ENCODE measurements around the gene FGD3. TPM values are rescaled to one million over a fixed set of nuclear protein-coding genes. Genes with fewer than 3 reads are reported as not detected.

FGD3 gene
- total and polyA plus RNA-seq, 4 donors: 1.6 to 6.2 (median 3.6) TPM

GRCh38 chr9:93052791-93053540 lies 105.6 kb downstream of the FGD3 start (continued):
- no peak for TF ChIP-seq GABPA (IDR thresholded peaks at IDR 0.05 in 1 of 2, conservative IDR thresholded peaks at IDR 0.05 in 1 of 2)

GRCh38 chr9:93053781-93054331 lies 106.5 kb downstream of the FGD3 start:
- Histone ChIP-seq H3K36me3 (ENCODE audit: control insufficient read depth in 4 of 4, insufficient read depth in 3 of 4, low read depth in 1 of 4, low read length in 3 of 4) (no peaks in the 10 kb centered on the region), H3K27ac (ENCODE audit: low read depth in 1 of 2, low read length in 2 of 2) (no peak overlapping the region), H3K9ac (ENCODE audit: low read depth in 1 of 2, low read length in 2 of 2) (no peak overlapping the region), H3K4me3 (ENCODE audit: low read depth in 1 of 3, low read length in 3 of 3) (no peak overlapping the region), H3K27me3 (ENCODE audit: control insufficient read depth in 4 of 4, insufficient read depth in 4 of 4, low read length in 3 of 4) (no peaks in the 10 kb centered on the region), H3K9me3 (ENCODE audit: control insufficient read depth in 4 of 4, low read length in 3 of 4) (no peaks in the 10 kb centered on the region), H3K4me1 (ENCODE audit: control insufficient read depth in 4 of 4, insufficient read depth in 4 of 4, low read length in 3 of 4) (peaks cover 5 to 18% (median 13%) of the 10 kb centered on the region in 4 donors)
- TF ChIP-seq MAX (IDR thresholded peaks at IDR 0.05): no peak
- TF ChIP-seq ZBTB33 (IDR thresholded peaks at IDR 0.05): no peak
- TF ChIP-seq SP1 (IDR thresholded peaks at IDR 0.05): no peak
- TF ChIP-seq JUND (IDR thresholded peaks at IDR 0.05): no peak
- no peak for TF ChIP-seq HNF4A (conservative IDR thresholded peaks at IDR 0.05)
- no peak for TF ChIP-seq TAF1 (conservative IDR thresholded peaks at IDR 0.05)
- TF ChIP-seq FOXA1 (IDR thresholded peaks at IDR 0.05): no peak
- no peak for TF ChIP-seq RAD21 (IDR thresholded peaks at IDR 0.05)
- TF ChIP-seq ATF3 (IDR thresholded peaks at IDR 0.05): no peak
- no peak for TF ChIP-seq GABPA (IDR thresholded peaks at IDR 0.05 in 1 of 2, conservative IDR thresholded peaks at IDR 0.05 in 1 of 2)
- TF ChIP-seq FOXA2 (IDR thresholded peaks at IDR 0.05): no peak
- DNase-seq (ENCODE audit: low spot score): no peak
- 95% methylated on average over 5 of the region's 5 CpGs for WGBS

- Histone ChIP-seq H3K9ac (ENCODE audit: low read depth in 1 of 2, low read length in 2 of 2) (no peak overlapping the region), H3K4me1 (ENCODE audit: control insufficient read depth in 4 of 4, insufficient read depth in 4 of 4, low read length in 3 of 4) (peaks cover 9 to 17% (median 10%) of the 10 kb centered on the region in 4 donors), H3K27me3 (ENCODE audit: control insufficient read depth in 4 of 4, insufficient read depth in 4 of 4, low read length in 3 of 4) (no peaks in the 10 kb centered on the region), H3K36me3 (ENCODE audit: control insufficient read depth in 4 of 4, insufficient read depth in 3 of 4, low read depth in 1 of 4, low read length in 3 of 4) (no peaks in the 10 kb centered on the region), H3K27ac (ENCODE audit: low read depth in 1 of 2, low read length in 2 of 2) (no peak overlapping the region), H3K4me3 (ENCODE audit: low read depth in 1 of 3, low read length in 3 of 3) (no peak overlapping the region), H3K9me3 (ENCODE audit: control insufficient read depth in 4 of 4, low read length in 3 of 4) (no peaks in the 10 kb centered on the region)
- DNase-seq (ENCODE audit: low spot score): no peak
- WGBS: 91% methylated on average over 11 of the region's 11 CpGs
- TF ChIP-seq RAD21 (IDR thresholded peaks at IDR 0.05) (no peak), JUND (IDR thresholded peaks at IDR 0.05) (no peak), ATF3 (IDR thresholded peaks at IDR 0.05) (no peak), GABPA (IDR thresholded peaks at IDR 0.05 in 1 of 2, conservative IDR thresholded peaks at IDR 0.05 in 1 of 2) (no peak), HNF4G (IDR thresholded peaks at IDR 0.05) (no peak), SP1 (IDR thresholded peaks at IDR 0.05) (no peak), TAF1 (conservative IDR thresholded peaks at IDR 0.05) (no peak), REST (IDR thresholded peaks at IDR 0.05) (no peak), RXRA (IDR thresholded peaks at IDR 0.05) (no peak), CTCF (IDR thresholded peaks at IDR 0.05; ENCODE audit: low read depth, low read length, missing input control) (no peak), ZBTB33 (IDR thresholded peaks at IDR 0.05) (no peak)
Observed at GRCh38 chr9:93054758-93055704, 107.7 kb downstream of the FGD3 start.

All from liver (tissue), 9 donors.